ENCODE data around the gene ARHGAP10.
"Not testable (repeated sequence)": the region's sequence is repeated elsewhere in the genome, so short reads cannot be mapped to it uniquely, and the experiment has no call there.

The ARHGAP10 gene

DNA sequence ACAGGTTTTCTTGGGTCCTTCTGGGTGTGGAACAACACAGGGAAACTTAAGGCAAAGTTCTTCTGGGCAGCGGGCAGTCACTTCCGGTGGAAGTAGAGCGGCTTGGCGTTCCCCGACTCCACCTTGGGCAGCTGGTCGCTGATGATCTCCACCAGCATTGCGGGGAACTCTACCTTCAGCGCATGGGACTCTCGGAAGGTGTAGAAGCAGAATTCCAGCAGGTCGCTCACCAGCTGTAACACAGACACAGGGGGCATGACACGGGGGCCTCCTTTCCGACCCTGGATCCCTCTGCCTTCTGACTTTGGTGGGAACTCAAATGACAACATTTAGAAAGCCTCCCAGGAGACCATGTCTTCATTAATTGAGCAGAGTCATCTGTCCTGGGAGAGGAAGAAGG, 349.4 kb downstream of the ARHGAP10 start:
- TF ChIP-seq MYC (IDR thresholded peaks at IDR 0.05; ENCODE audit: low read depth, low read length) (no peak), POLR2A (IDR thresholded peaks at IDR 0.05; ENCODE audit: extremely low read depth, insufficient read length) (no peak)
- TF ChIP-seq, protein P1, sequence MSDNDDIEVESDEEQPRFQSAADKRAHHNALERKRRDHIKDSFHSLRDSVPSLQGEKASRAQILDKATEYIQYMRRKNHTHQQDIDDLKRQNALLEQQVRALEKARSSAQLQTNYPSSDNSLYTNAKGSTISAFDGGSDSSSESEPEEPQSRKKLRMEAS (IDR thresholded peaks at IDR 0.05; ENCODE audit: low read depth, low read length): no peak
- TF ChIP-seq, protein P2, sequence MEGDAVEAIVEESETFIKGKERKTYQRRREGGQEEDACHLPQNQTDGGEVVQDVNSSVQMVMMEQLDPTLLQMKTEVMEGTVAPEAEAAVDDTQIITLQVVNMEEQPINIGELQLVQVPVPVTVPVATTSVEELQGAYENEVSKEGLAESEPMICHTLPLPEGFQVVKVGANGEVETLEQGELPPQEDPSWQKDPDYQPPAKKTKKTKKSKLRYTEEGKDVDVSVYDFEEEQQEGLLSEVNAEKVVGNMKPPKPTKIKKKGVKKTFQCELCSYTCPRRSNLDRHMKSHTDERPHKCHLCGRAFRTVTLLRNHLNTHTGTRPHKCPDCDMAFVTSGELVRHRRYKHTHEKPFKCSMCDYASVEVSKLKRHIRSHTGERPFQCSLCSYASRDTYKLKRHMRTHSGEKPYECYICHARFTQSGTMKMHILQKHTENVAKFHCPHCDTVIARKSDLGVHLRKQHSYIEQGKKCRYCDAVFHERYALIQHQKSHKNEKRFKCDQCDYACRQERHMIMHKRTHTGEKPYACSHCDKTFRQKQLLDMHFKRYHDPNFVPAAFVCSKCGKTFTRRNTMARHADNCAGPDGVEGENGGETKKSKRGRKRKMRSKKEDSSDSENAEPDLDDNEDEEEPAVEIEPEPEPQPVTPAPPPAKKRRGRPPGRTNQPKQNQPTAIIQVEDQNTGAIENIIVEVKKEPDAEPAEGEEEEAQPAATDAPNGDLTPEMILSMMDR (IDR thresholded peaks at IDR 0.05; ENCODE audit: low read depth, low read length): no peak
- H3K4me3 ChIP-seq (ENCODE audit: low read depth, low read length): no peak overlapping the region
- DNase-seq (ENCODE audit: low read depth): no peak

DNA sequence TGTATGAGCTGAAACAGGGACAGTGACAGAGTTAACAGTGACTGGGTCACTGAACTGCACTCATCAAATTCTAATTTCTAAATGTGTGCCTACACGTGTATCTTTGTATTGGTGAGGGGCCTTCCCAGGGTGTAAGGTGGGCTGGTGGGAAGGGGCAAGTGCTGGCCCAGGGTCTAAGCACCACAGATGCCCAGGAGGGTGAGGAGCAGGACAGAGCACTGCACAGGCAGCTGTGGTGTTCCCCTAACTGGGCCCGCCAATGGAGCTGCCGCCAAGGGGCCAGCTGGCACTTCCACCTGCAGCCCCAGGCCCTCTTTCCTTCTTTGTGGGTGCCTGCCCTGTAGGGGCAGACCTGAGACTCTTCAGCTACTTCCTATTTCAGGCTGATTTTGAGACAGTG, 349.9 kb downstream of the ARHGAP10 start:
- DNase-seq (ENCODE audit: low read depth): no peak
- TF ChIP-seq POLR2A (IDR thresholded peaks at IDR 0.05; ENCODE audit: extremely low read depth, insufficient read length): no peak
- no peak overlapping the region for H3K4me3 ChIP-seq (ENCODE audit: low read depth, low read length)

DNA sequence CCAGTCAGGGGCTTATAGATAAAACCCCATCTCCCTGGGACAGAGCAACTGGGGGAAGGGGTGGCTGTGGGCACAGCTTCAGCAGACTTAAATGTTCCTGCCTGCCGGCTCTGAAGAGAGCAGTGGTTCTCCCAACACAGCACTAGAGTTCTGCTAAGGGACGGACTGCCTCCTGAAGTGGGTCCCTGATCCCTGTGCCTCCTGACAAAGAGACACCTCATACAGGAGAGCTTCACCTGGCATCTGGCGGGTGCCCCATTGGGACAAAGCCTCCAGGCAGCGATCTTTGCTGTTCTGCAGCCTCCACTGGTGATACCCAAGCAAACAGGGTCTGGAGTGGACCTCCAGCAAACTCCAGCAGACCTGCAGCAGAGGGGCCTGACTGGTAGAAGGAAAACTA, 351.2 kb downstream of the ARHGAP10 start:
- H3K4me3 ChIP-seq (ENCODE audit: low read depth, low read length); DNase-seq (ENCODE audit: low read depth): not testable (repeated sequence)

DNA sequence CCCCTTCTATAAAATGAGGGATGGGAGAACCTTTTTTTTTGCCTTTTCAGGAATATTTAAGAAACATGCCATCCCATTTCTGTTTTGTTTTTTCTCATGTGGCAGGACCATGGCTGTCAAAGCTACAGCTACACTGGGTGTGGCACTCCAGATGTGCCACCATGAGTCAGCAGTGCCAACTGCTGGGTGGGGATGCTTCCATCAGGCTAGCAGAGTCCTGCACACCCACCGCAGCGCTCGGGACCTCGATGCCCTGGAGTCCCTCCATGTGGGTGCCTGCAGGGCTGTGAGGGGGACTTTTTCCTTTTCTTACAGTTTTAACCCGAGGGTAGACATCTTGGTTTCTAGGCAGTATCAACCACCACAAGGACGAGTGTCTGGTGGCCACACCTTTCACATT, 357.7 kb downstream of the ARHGAP10 start:
- TF ChIP-seq, protein P1 (IDR thresholded peaks at IDR 0.05; ENCODE audit: low read depth, low read length): no peak
- TF ChIP-seq MYC (IDR thresholded peaks at IDR 0.05; ENCODE audit: low read depth, low read length) (no peak), POLR2A (IDR thresholded peaks at IDR 0.05; ENCODE audit: extremely low read depth, insufficient read length) (no peak)
- TF ChIP-seq, protein P2 (IDR thresholded peaks at IDR 0.05; ENCODE audit: low read depth, low read length): no peak
- no peak overlapping the region for H3K4me3 ChIP-seq (ENCODE audit: low read depth, low read length)
- no peak for DNase-seq (ENCODE audit: low read depth)

DNA sequence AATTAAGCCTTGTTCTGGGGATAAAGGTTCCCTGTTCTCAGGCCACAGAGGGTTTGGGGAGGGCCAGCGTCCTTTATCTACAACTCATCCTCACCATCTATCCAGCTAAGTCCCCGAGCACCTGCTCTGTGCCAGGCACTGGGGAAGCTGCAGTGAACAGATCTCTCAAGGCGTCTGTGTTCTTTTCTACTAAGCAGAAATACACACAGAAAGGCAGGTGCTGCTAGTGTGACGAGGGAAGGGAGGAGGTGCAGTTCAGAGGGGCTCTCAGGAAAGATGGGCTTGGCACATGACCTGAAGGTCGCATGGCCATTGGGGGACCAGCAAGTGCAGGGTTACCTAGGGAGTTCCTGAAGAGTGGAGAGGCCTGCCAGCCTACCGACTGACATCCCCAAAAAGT, 358.1 kb downstream of the ARHGAP10 start:
- TF ChIP-seq, protein P1 (IDR thresholded peaks at IDR 0.05; ENCODE audit: low read depth, low read length): no peak
- TF ChIP-seq POLR2A (IDR thresholded peaks at IDR 0.05; ENCODE audit: extremely low read depth, insufficient read length) (no peak), MYC (IDR thresholded peaks at IDR 0.05; ENCODE audit: low read depth, low read length) (no peak)
- no peak overlapping the region for H3K4me3 ChIP-seq (ENCODE audit: low read depth, low read length)
- DNase-seq (ENCODE audit: low read depth): no peak

DNA sequence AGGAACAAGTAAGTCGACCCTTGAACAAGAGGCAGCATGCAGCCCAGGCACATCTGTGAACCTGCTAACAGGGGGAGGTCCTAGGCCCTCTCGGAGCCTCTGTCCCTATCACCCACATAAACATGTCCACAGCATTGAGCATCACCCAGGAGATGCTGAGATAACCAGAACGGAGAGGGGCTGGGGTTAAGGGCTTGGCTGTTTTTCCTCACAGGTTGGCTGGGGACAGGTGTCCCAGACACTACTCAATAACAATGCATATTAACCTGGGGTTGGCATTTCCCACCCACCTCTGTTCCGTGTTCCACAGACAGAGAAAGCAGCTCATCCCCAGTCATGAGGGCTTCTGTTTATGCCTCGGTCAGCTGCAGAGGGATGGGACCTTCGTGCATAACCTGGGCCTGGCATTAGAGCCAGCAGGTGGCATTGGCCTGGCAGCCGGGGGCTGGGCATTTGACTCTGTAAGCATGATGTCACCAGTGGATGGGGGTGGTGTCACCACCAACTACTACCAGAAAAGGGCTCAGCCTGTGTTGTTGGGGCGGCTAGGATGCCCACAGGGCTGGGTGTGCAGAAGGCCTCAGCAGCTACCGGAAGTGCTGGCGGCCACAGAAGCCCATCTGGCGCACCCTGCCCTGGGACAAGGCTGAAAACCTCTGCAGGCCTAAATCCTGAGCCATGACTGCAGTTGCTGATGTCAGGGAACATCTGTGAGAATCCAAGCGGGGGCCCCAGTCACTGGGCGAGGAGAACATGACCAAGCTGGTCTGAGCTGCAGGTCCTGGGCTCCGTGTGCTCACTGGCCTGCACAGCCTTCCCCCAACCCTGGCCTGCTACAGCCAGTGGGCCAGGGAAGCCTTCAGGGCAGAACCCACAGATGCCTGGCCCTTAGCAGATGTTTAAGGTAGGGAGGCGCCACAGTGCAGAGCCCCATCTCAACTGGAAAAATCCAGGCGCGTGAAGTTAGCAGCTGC, 358.9 kb downstream of the ARHGAP10 start:
- no peak for DNase-seq (ENCODE audit: low read depth)

DNA sequence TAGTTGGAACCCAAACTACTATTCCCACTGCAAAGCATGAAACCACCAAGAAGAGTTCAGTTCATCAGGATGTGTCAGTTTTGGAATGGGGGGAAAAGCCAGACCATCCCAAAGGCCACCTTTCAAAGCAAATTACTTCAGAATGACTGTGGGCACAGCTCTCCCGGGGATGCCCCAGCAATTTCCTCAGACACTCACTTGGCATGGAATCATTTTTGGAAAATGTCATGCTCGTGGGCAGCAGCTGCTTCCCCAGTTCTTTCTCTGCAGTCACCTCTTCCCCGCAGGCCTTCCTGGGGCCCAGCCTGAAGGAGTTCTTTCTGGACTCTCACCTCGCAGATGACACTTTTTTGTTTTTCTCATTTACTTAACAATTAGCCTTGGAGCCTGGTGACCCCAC, 360.0 kb downstream of the ARHGAP10 start:
- no peak for TF ChIP-seq MYC (IDR thresholded peaks at IDR 0.05; ENCODE audit: low read depth, low read length)
- TF ChIP-seq, protein P1 (IDR thresholded peaks at IDR 0.05; ENCODE audit: low read depth, low read length): no peak
- TF ChIP-seq POLR2A (IDR thresholded peaks at IDR 0.05; ENCODE audit: extremely low read depth, insufficient read length): no peak
- TF ChIP-seq, protein P2 (IDR thresholded peaks at IDR 0.05; ENCODE audit: low read depth, low read length): no peak
- no peak for DNase-seq (ENCODE audit: low read depth)
- no peak overlapping the region for H3K4me3 ChIP-seq (ENCODE audit: low read depth, low read length)

More for the DNA sequence above, 358.9 kb downstream of the ARHGAP10 start:
- TF ChIP-seq, protein P1 (IDR thresholded peaks at IDR 0.05; ENCODE audit: low read depth, low read length): no peak
- TF ChIP-seq MYC (IDR thresholded peaks at IDR 0.05; ENCODE audit: low read depth, low read length) (no peak), POLR2A (IDR thresholded peaks at IDR 0.05; ENCODE audit: extremely low read depth, insufficient read length) (no peak)
- TF ChIP-seq, protein P2 (IDR thresholded peaks at IDR 0.05; ENCODE audit: low read depth, low read length): no peak
- H3K4me3 ChIP-seq (ENCODE audit: low read depth, low read length): no peak overlapping the region

All from NB4 (cell line).